ENCODE results near the gene WDR70. TPM values are rescaled to one million over a fixed set of nuclear protein-coding genes. Genes with fewer than 3 reads are reported as not detected.

Gene WDR70
- total RNA-seq, 1 experiment from 2014 or later: 30.0 TPM

DNA sequence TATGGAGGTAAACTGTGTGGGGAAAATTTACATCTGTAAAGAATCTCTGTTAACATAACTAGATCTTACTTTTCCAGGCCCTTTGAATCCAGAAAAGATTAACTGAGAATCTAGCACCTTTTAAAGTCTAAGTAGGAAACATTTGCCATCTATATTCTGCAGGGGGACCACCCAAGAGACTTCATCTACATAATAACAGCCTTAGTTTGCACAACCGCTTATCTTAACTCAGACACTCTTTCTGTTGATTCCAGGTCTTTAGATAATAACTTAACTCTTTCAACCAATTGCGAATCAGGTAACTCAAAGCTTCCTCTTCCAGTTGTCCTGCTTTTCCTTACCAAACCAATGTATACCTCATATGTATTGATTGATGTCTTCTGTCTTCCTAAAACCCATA lies 407.3 kb downstream of the WDR70 start:
- H3K36me3 Mint-ChIP-seq (ENCODE audit: insufficient read depth, unreplicated experiment): no peaks in the 10 kb centered on the region
- H3K4me3 Mint-ChIP-seq (ENCODE audit: low read depth, unreplicated experiment): no peak overlapping the region
- no peaks in the 10 kb centered on the region for H3K4me1 Mint-ChIP-seq (ENCODE audit: low read depth, unreplicated experiment)
- no peak for DNase-seq
- no peak overlapping the region for H3K27ac Mint-ChIP-seq (ENCODE audit: unreplicated experiment)
- CTCF ChIA-PET: no interaction called here
- no TSS peak for BruUV-seq (replicated peaks)
- intact Hi-C loops (cut with micrococcal nuclease; ENCODE audit: unreplicated experiment): no loop called here
- TF ChIP-seq CTCF (IDR thresholded peaks at IDR 0.05; ENCODE audit: unreplicated experiment): no peak
- H3K27me3 Mint-ChIP-seq (ENCODE audit: unreplicated experiment): peaks cover 52% of the 10 kb centered on the region
- peaks cover 2% of the 10 kb centered on the region for H3K9me3 Mint-ChIP-seq (ENCODE audit: low read depth, unreplicated experiment)

GRCh38 chr5:37786862-37787519 lies 407.9 kb downstream of the WDR70 start:
- Mint-ChIP-seq H3K4me1 (ENCODE audit: low read depth, unreplicated experiment) (no peaks in the 10 kb centered on the region), H3K27me3 (ENCODE audit: unreplicated experiment) (peaks cover 47% of the 10 kb centered on the region), H3K4me3 (ENCODE audit: low read depth, unreplicated experiment) (no peak overlapping the region), H3K27ac (ENCODE audit: unreplicated experiment) (no peak overlapping the region), H3K9me3 (ENCODE audit: low read depth, unreplicated experiment) (peaks cover 5% of the 10 kb centered on the region), H3K36me3 (ENCODE audit: insufficient read depth, unreplicated experiment) (no peaks in the 10 kb centered on the region)
- intact Hi-C loops (cut with micrococcal nuclease; ENCODE audit: unreplicated experiment): no loop called here
- no TSS peak for BruUV-seq (replicated peaks)
- CTCF ChIA-PET: no interaction called here
- no peak for DNase-seq
- TF ChIP-seq CTCF (IDR thresholded peaks at IDR 0.05; ENCODE audit: unreplicated experiment): no peak

- H3K4me1 Mint-ChIP-seq (ENCODE audit: low read depth, unreplicated experiment): no peaks in the 10 kb centered on the region
- no peak overlapping the region for H3K27ac Mint-ChIP-seq (ENCODE audit: unreplicated experiment)
- no peak for TF ChIP-seq CTCF (IDR thresholded peaks at IDR 0.05; ENCODE audit: unreplicated experiment)
- intact Hi-C loops (cut with micrococcal nuclease; ENCODE audit: unreplicated experiment): no loop called here
- no peak for DNase-seq
- CTCF ChIA-PET: no interaction called here
- H3K27me3 Mint-ChIP-seq (ENCODE audit: unreplicated experiment): peaks cover 44% of the 10 kb centered on the region
- H3K9me3 Mint-ChIP-seq (ENCODE audit: low read depth, unreplicated experiment): peaks cover 6% of the 10 kb centered on the region
- H3K4me3 Mint-ChIP-seq (ENCODE audit: low read depth, unreplicated experiment): no peak overlapping the region
- BruUV-seq (replicated peaks): no TSS peak
- no peaks in the 10 kb centered on the region for H3K36me3 Mint-ChIP-seq (ENCODE audit: insufficient read depth, unreplicated experiment)
Measured at GRCh38 chr5:37787742-37788141, 408.6 kb downstream of the WDR70 start.

DNA sequence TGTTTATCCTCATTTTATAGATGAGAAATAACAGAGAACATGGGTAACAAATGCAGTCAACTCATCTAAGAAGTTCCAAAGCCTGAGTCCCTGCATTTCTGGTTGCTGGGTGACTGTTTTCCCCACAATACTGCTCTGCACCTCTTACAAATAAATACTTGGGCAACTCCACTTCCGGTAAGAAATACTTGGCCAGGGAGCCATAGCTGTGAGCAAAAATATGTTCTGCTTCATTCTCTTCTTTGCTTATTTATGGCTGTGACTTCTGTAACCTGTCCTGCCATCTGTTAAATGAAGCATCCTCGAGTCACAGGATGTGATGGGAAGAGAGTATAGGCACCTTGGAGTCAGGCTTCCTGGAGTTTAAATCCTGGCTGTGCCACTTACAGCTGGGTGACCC lies 410.9 kb downstream of the WDR70 start:
- no TSS peak for BruUV-seq (replicated peaks)
- no peak for TF ChIP-seq CTCF (IDR thresholded peaks at IDR 0.05; ENCODE audit: unreplicated experiment)
- intact Hi-C loops (cut with micrococcal nuclease; ENCODE audit: unreplicated experiment): no loop called here
- peaks cover 54% of the 10 kb centered on the region for H3K27me3 Mint-ChIP-seq (ENCODE audit: unreplicated experiment)
- no peak overlapping the region for H3K4me3 Mint-ChIP-seq (ENCODE audit: low read depth, unreplicated experiment)
- CTCF ChIA-PET: no interaction called here
- H3K9me3 Mint-ChIP-seq (ENCODE audit: low read depth, unreplicated experiment): peaks cover 15% of the 10 kb centered on the region
- H3K36me3 Mint-ChIP-seq (ENCODE audit: insufficient read depth, unreplicated experiment): no peaks in the 10 kb centered on the region
- DNase-seq: no peak
- H3K4me1 Mint-ChIP-seq (ENCODE audit: low read depth, unreplicated experiment): no peaks in the 10 kb centered on the region
- no peak overlapping the region for H3K27ac Mint-ChIP-seq (ENCODE audit: unreplicated experiment)
